IMR-90 (cell line): ENCODE results near the gene DCC. TPM values are rescaled to one million over a fixed set of nuclear protein-coding genes. Genes with fewer than 3 reads are reported as not detected.

Experiments used
- ATAC-seq: fragments of 200-7000 bp; cut with Tn5 transposase; 2 replicates; pipeline ENCODE4 v1.9.1; 2020; ENCODE audit warnings: low read depth, mild to moderate bottlenecking, moderate library complexity
- BruUV-seq: library from RNA; stranded (reverse); fragments of 400-500 nt; replicated peaks from 2 replicates; lab custom pipeline; 2021; lab: Mats Ljungman, UMichigan
- CTCF ChIA-PET: fragments of 300-600 bp; formaldehyde crosslinking; extraction: SDS; loops from one replicate; lab custom pipeline; 2021; ENCODE audit warnings: antibody characterized with exemption; lab: Yijun Ruan, JAX
- POLR2A ChIA-PET: fragments of 300-600 bp; sonication (Branson Sonifier 250); formaldehyde crosslinking; loops from one replicate; lab custom pipeline; 2022; ENCODE audit warnings: antibody characterized with exemption; ENCODE audit not compliant: unreplicated experiment; lab: Charles Lee
- DNase-seq: peaks from one replicate; pipeline ENCODE4 v3.0.0; 2013
- H2AFZ ChIP-seq: replicated peaks from 2 replicates; pipeline ENCODE3; 2013; ENCODE audit warnings: low read length, mild to moderate bottlenecking; ENCODE audit not compliant: poor library complexity
- H2AK5ac ChIP-seq: 2 replicates; pipeline ENCODE4 v1.6.1; 2013; ENCODE audit warnings: low read depth, low read length, inconsistent platforms
- H2AK9ac ChIP-seq: replicated peaks from 2 replicates; pipeline ENCODE3; 2013; ENCODE audit warnings: mild to moderate bottlenecking, low read depth, low read length, moderate library complexity; ENCODE audit not compliant: poor library complexity
- H2BK120ac ChIP-seq: 2 replicates; pipeline ENCODE4 v1.6.1; 2013; ENCODE audit warnings: low read depth, low read length, inconsistent platforms
- H2BK15ac ChIP-seq: 3 replicates; pipeline ENCODE4 v1.6.1; 2013; ENCODE audit warnings: low read depth, low read length, inconsistent platforms
- H2BK20ac ChIP-seq: 2 replicates; pipeline ENCODE4 v1.6.1; 2013; ENCODE audit warnings: low read depth, mild to moderate bottlenecking, inconsistent platforms, low read length, moderate library complexity
- H2BK5ac ChIP-seq: 2 replicates; pipeline ENCODE4 v1.6.1; 2013; ENCODE audit warnings: mild to moderate bottlenecking, low read depth, low read length, inconsistent platforms; ENCODE audit not compliant: poor library complexity, severe bottlenecking
- H3K14ac ChIP-seq: replicated peaks from 2 replicates; pipeline ENCODE4 v1.6.1; 2013; ENCODE audit warnings: low read depth, low read length, inconsistent platforms
- H3K18ac ChIP-seq: 2 replicates; pipeline ENCODE4 v1.6.1; 2013; ENCODE audit warnings: low read depth, low read length, control low read depth
- H3K23ac ChIP-seq: 2 replicates; pipeline ENCODE4 v1.6.1; 2013; ENCODE audit warnings: low read depth, low read length, inconsistent platforms
- H3K27ac ChIP-seq: 2 replicates; pipeline ENCODE4 v1.5.1; 2013; ENCODE audit warnings: mild to moderate bottlenecking, control low read depth, low read length; ENCODE audit not compliant: insufficient read depth
- H3K27me3 ChIP-seq: 2 replicates; pipeline ENCODE4 v1.6.1; 2013; ENCODE audit warnings: low read length; ENCODE audit not compliant: control insufficient read depth, insufficient read depth
- H3K36me3 ChIP-seq: 2 replicates; pipeline ENCODE4 v1.6.1; 2013; ENCODE audit warnings: low read length, mixed read lengths; ENCODE audit not compliant: control insufficient read depth, insufficient read depth
- H3K4ac ChIP-seq: 2 replicates; pipeline ENCODE4 v1.6.1; 2013; ENCODE audit warnings: low read depth, low read length, inconsistent platforms
- H3K4me1 ChIP-seq: 2 replicates; pipeline ENCODE4 v1.6.1; 2013; ENCODE audit warnings: low read length, mixed read lengths; ENCODE audit not compliant: control insufficient read depth, insufficient read depth
- H3K4me2 ChIP-seq: 2 replicates; pipeline ENCODE4 v1.6.1; 2013; ENCODE audit warnings: low read depth, mild to moderate bottlenecking, control low read depth, low read length, moderate library complexity
- H3K4me3 ChIP-seq: 2 replicates; pipeline ENCODE4 v1.5.1; 2013; ENCODE audit warnings: low read depth, mild to moderate bottlenecking, control low read depth, low read length, moderate library complexity; ENCODE audit not compliant: insufficient read depth
- H3K56ac ChIP-seq: 2 replicates; pipeline ENCODE4 v1.6.1; 2013; ENCODE audit warnings: low read length, inconsistent platforms; ENCODE audit not compliant: insufficient read depth; ENCODE audit errors: extremely low read depth
- H3K79me1 ChIP-seq, 2 experiments: 2 replicates each; pipeline ENCODE4 v1.6.1; 2013; ENCODE audit warnings: low read length in 2 of 2, inconsistent platforms in 1 of 2, low read depth in 1 of 2
- H3K9ac ChIP-seq: 2 replicates; pipeline ENCODE4 v1.6.1; 2013; ENCODE audit warnings: low read depth, low read length, control low read depth
- H3K9me1 ChIP-seq: 2 replicates; pipeline ENCODE4 v1.6.1; 2013; ENCODE audit warnings: low read length, inconsistent platforms; ENCODE audit not compliant: insufficient read depth
- H3K9me3 ChIP-seq: 2 replicates; pipeline ENCODE4 v1.6.1; 2013; ENCODE audit warnings: low read length; ENCODE audit not compliant: control insufficient read depth, insufficient read depth
- H4K20me1 ChIP-seq: 2 replicates; pipeline ENCODE4 v1.6.1; 2013; ENCODE audit warnings: low read length, inconsistent platforms; ENCODE audit not compliant: insufficient read depth
- H4K5ac ChIP-seq: 2 replicates; pipeline ENCODE4 v1.6.1; 2013; ENCODE audit warnings: mild to moderate bottlenecking, low read depth, low read length, control low read depth
- H4K8ac ChIP-seq, 2 experiments: 2 replicates each; pipeline ENCODE4 v1.6.1; 2013; ENCODE audit warnings: low read depth in 2 of 2, low read length in 2 of 2, control low read depth in 1 of 2, inconsistent platforms in 1 of 2
- H4K91ac ChIP-seq: 2 replicates; pipeline ENCODE4 v1.6.1; 2013; ENCODE audit warnings: low read depth, low read length, inconsistent platforms; ENCODE audit not compliant: insufficient read depth
- CEBPB ChIP-seq: IDR thresholded peaks from 2 replicates; pipeline ENCODE4 v1.6.1; 2012; ENCODE audit warnings: low read depth, low read length, improper control_type of control experiment
- CHD1 ChIP-seq: IDR thresholded peaks from 2 replicates; pipeline ENCODE4 v1.6.1; 2012; ENCODE audit warnings: low read depth, low read length, improper control_type of control experiment
- CTCF ChIP-seq: conservative IDR thresholded peaks from 2 replicates; pipeline ENCODE4 v1.5.1; 2012; ENCODE audit warnings: mild to moderate bottlenecking, low read depth, low read length, improper control_type of control experiment
- ELK1 ChIP-seq: fragments of 150-350 bp; IDR thresholded peaks from 2 replicates; pipeline ENCODE4 v1.6.1; 2016; ENCODE audit warnings: low read depth, mild to moderate bottlenecking, low read length, moderate library complexity, borderline replicate concordance
- FOS ChIP-seq: fragments of 150-350 bp; IDR thresholded peaks from 2 replicates; pipeline ENCODE4 v1.6.1; 2016; ENCODE audit warnings: low read depth, low read length
- MAFK ChIP-seq: IDR thresholded peaks from 2 replicates; pipeline ENCODE4 v1.6.1; 2012; ENCODE audit warnings: low read depth, low read length, improper control_type of control experiment
- MAZ ChIP-seq: IDR thresholded peaks from 2 replicates; pipeline ENCODE4 v1.6.1; 2012; ENCODE audit warnings: low read depth, mild to moderate bottlenecking, low read length, improper control_type of control experiment, moderate library complexity, borderline replicate concordance
- MXI1 ChIP-seq: IDR thresholded peaks from 2 replicates; pipeline ENCODE4 v1.6.1; 2012; ENCODE audit warnings: low read depth, mild to moderate bottlenecking, low read length, moderate library complexity, borderline replicate concordance
- NFE2L2 ChIP-seq: fragments of 150-350 bp; IDR thresholded peaks from 2 replicates; pipeline ENCODE4 v1.6.1; 2016; ENCODE audit warnings: low read depth, mild to moderate bottlenecking, low read length
- POLR2A ChIP-seq: IDR thresholded peaks from 2 replicates; pipeline ENCODE4 v1.6.1; 2012; ENCODE audit warnings: mild to moderate bottlenecking, low read depth, low read length
- RAD21 ChIP-seq: IDR thresholded peaks from 2 replicates; pipeline ENCODE4 v1.6.1; 2012; ENCODE audit warnings: low read length, improper control_type of control experiment
- RCOR1 ChIP-seq: IDR thresholded peaks from 2 replicates; pipeline ENCODE4 v1.6.1; 2012; ENCODE audit warnings: mild to moderate bottlenecking, low read length, improper control_type of control experiment; ENCODE audit not compliant: insufficient replicate concordance
- RFX5 ChIP-seq: IDR thresholded peaks from 2 replicates; pipeline ENCODE4 v1.8.0; 2012; ENCODE audit warnings: low read depth, mild to moderate bottlenecking, low read length, moderate library complexity
- WGBS, 2 experiments: methylation state at CpG; one replicate each; pipeline versions ENCODE4 v1.1.5 to v1.1.7; 2013; ENCODE audit warnings: missing lambda C conversion rate in 2 of 2; ENCODE audit not compliant: insufficient read length in 1 of 2; ENCODE audit errors: extremely low coverage in 2 of 2; 5-methylcytosine and 5-hydroxymethylcytosine counted together
- dilution Hi-C: fragments of 300-500 bp; cut with HindIII; formaldehyde crosslinking; loops from one replicate; pipeline ENCODE4 v1.14.3; 2018; ENCODE audit warnings: low sequenced_read_pairs; ENCODE audit not compliant: unreplicated experiment
- in situ Hi-C: fragments of 300-500 bp; cut with MboI; formaldehyde crosslinking; loops from 3 replicates; pipeline ENCODE4 v1.14.3; 2019; ENCODE audit warnings: low sequenced_read_pairs, inconsistent platforms, mixed read lengths
- intact Hi-C: fragments of 100-400 bp; cut with micrococcal nuclease; formaldehyde crosslinking; loops from 2 replicates; pipeline ENCODE4 v1.10.0; 2022
- polyA plus RNA-seq, 3 experiments: library from polyadenylated mRNA; depleted of rRNA; stranded (reverse); fragments of >200 nt; gene quantifications; 2 replicates each; pipeline ENCODE4 v1.2.3, GENCODE V29; 2012; ENCODE audit warnings: low replicate concordance in 1 of 3
- total RNA-seq: library from RNA; depleted of rRNA; stranded (reverse); fragments of >200 nt; gene quantifications from 2 replicates; pipeline ENCODE4 v1.2.3, GENCODE V29; 2012

Gene DCC
- total and polyA plus RNA-seq, 2 of the 4 experiments (the other 2 are of a cell fraction), result 0.31 to 0.54 TPM

GRCh38 chr18:52898485-52899058 lies 558.6 kb downstream of the DCC start (continued):
- TF ChIP-seq CTCF (no peak), RAD21 (no peak), POLR2A (no peak), MAFK (no peak), CHD1 (no peak)

GRCh38 chr18:52902188-52902587 lies 562.2 kb downstream of the DCC start:
- ChIA-PET CTCF (no interaction called here), POLR2A (no interaction called here)
- H3K9me1 ChIP-seq, result no peaks in the 10 kb centered on the region
- H2BK20ac ChIP-seq, result no peak overlapping the region
- no peak overlapping the region for H3K18ac ChIP-seq
- H3K4me3 ChIP-seq, result no peak overlapping the region
- peaks cover 5% of the 10 kb centered on the region for H3K9me3 ChIP-seq
- no peak overlapping the region for H3K9ac ChIP-seq
- no peak for TF ChIP-seq MXI1
- TF ChIP-seq MAZ, result no peak
- no peak for TF ChIP-seq POLR2A
- TF ChIP-seq RAD21, result no peak
- TF ChIP-seq ELK1, result no peak
- TF ChIP-seq FOS, result no peak
- TF ChIP-seq NFE2L2, result no peak
- TF ChIP-seq MAFK, result no peak
- TF ChIP-seq RCOR1, result no peak
- TF ChIP-seq RFX5, result no peak
- TF ChIP-seq CEBPB, result no peak
- no peak for TF ChIP-seq CHD1
- H2BK120ac ChIP-seq, result no peak overlapping the region
- no peak overlapping the region for H3K4me2 ChIP-seq
- ATAC-seq (no peak), DNase-seq (no peak)
- no peak overlapping the region for H3K56ac ChIP-seq
- no peak overlapping the region for H2AK9ac ChIP-seq
- no peak overlapping the region for H4K91ac ChIP-seq
- no peak overlapping the region for H3K14ac ChIP-seq
- dilution Hi-C loops, result no loop called here
- in situ Hi-C loops, result no loop called here
- H3K36me3 ChIP-seq, result no peaks in the 10 kb centered on the region
- no peaks in the 10 kb centered on the region for H3K27me3 ChIP-seq
- no peak overlapping the region for H2AFZ ChIP-seq
- H3K23ac ChIP-seq, result no peak overlapping the region
- WGBS, 2 experiments, result 50% methylated on average over 1 of the region's 3 CpGs; no CpG with 5 or more reads in 1 of the 2 experiments
- H2AK5ac ChIP-seq, result no peak overlapping the region
- H4K20me1 ChIP-seq, result no peaks in the 10 kb centered on the region
- H3K79me1 ChIP-seq, result no peaks in the 10 kb centered on the region
- no peak overlapping the region for H2BK5ac ChIP-seq
- H3K4me1 ChIP-seq, result no peaks in the 10 kb centered on the region
- no peak overlapping the region for H2BK15ac ChIP-seq
- H3K4ac ChIP-seq, result no peak overlapping the region
- H3K27ac ChIP-seq, result no peak overlapping the region
- H4K8ac ChIP-seq, result no peak overlapping the region
- intact Hi-C loops, result no loop called here
- no peak overlapping the region for H4K5ac ChIP-seq
- no TSS peak for BruUV-seq
